HG03103 (cell line): ENCODE data around the gene TGFBR2.

ENCODE experiments used
- ATAC-seq: cut with Tn5 transposase; IDR thresholded peaks from one replicate; pipeline ENCODE4 v1.9.1; 2021; ENCODE audit warnings: low read depth; ENCODE audit not compliant: unreplicated experiment

TGFBR2 gene

DNA sequence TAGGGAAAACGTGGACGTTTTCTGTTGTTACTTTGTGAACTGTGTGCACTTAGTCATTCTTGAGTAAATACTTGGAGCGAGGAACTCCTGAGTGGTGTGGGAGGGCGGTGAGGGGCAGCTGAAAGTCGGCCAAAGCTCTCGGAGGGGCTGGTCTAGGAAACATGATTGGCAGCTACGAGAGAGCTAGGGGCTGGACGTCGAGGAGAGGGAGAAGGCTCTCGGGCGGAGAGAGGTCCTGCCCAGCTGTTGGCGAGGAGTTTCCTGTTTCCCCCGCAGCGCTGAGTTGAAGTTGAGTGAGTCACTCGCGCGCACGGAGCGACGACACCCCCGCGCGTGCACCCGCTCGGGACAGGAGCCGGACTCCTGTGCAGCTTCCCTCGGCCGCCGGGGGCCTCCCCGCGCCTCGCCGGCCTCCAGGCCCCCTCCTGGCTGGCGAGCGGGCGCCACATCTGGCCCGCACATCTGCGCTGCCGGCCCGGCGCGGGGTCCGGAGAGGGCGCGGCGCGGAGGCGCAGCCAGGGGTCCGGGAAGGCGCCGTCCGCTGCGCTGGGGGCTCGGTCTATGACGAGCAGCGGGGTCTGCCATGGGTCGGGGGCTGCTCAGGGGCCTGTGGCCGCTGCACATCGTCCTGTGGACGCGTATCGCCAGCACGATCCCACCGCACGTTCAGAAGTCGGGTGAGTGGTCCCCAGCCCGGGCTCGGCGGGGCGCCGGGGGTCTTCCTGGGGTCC lies at the start of gene TGFBR2:
Gene TGFBR2, plus strand, starts transcription at position 301 of the 731 bp plus-strand sequence. Its CDS starts 283 bp downstream, at position 584.
- peak; percentile 71 for ATAC-seq

DNA sequence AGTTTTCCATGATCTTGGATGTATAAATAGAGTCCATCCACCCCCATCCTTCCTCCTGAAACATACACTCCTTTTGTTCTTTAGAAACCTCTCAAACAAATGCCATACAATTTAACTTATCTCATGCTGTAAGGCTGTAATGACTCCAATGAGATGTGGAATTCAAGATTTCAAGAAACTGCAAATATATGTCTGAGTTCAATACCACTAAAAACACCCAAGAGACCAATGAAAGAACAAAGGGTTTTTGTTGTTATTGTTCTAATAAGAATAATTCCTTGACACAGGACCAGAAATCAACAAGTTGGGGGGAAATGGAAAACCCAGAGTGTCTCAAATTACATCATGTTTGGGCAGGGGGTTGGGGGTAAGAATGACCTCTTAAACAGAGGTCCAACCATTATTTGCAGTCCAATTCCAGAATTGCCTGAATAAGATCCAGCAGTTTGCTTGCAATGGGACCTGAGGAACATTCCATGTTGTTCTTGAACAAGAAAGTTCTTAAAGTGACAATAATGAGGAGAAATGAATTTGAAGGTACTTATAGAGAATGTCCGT lies 48.6 kb upstream of the TGFBR2 start:
- no peak for ATAC-seq

DNA sequence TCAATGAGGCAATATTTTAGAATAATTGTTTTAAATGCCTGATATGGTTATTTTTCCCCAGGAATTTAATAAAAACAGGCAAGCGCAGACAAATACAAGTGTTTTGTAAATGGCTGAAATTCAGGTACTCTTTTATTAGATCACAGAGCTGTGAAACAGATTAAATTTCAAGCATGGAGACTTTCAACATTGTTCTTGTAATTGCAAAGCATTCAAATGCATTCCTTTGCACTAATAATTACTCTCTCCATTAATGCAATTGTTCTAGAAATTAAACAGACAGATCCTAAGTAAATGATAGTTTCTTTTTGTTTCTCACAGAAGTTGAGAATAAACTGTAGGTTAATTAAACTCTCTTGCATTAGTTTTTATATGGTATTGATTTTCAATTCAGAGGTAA lies 42.4 kb upstream of the TGFBR2 start:
- no peak for ATAC-seq

DNA sequence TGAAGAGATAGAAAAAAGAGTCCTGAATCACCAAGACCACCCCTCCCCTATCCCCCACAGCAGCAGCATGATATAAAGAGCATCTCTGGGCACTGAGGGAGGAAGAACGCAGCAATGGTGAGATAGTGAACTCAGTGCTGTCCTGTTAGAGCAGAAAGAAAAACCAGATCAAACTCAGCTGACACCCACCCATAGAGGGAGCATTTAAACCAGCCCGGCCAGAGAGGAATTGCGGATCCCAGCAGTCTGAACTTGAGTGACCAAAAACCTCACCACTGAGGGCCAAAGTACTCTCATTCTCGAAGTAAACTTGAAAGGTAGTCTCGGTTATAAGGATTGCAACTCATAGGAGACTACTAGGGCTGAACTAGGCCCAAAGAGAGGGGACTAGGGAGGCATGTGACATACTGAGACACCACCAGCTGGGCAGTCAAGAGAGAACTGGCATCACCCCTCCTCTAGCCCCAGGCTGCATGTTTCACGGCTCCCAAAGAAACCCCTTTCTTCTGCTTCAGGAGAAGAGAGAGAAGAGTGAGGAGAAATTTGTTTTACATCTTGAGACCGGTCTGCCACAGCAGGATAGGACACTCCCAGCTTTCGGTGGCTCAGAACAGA lies 39.2 kb upstream of the TGFBR2 start:
- ATAC-seq = no peak

DNA sequence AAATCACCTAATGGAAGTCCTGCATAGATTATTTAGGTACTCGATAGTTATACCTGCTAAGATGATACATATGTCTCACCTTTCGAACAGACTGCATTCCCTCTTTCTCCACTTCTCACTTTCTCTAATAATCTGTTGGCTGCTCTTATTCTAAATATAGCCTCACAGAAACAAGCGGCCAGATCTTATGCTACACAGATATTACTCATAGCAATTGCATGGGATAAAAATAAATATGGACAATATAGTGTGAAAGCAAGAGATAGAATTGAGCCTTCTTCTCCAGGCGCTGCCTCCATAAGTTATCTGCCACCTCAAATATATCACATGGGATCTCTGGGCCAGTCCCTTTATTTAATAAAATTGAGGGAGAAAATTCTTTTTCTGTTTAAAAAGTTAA lies 29.5 kb upstream of the TGFBR2 start:
- ATAC-seq = no peak

DNA sequence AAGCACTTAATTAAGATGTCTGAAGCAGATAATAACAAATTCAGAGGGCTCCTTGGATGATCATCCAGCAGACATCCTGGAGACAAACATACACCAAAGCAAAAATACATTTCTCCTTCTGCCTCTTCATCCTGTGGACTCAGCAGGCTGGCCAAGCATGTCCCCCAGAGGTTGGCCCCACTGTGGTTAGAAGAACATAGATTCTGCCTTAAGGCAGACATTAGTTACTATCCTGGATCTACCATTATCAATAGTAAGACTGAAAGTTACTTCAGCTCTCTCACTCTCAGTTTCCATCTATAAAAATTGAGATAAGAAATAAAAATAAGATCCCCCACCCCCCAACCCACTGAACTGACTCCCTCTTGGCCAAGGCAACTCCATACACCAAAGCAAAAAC lies 28.6 kb upstream of the TGFBR2 start:
- peak; percentile 85 for ATAC-seq

DNA sequence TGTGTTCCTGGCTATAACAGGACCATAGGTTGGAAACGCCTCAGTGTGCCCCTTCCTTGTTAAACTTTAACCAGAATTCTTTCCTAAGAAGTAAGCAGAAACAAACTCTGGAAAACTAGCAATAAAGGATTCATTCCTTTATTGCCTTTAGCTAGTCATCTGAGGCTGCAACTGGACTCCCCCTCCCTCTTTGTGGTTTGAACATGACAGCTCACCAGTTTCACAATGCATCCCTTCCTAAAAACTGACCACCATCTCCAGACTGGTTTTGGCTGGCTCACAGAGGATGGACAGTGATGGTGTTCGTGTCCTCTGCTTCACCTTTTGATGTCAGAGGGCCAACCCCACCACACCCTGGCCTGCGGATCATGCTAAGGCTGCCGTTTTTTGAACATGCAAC lies 27.9 kb upstream of the TGFBR2 start:
- no peak for ATAC-seq

DNA sequence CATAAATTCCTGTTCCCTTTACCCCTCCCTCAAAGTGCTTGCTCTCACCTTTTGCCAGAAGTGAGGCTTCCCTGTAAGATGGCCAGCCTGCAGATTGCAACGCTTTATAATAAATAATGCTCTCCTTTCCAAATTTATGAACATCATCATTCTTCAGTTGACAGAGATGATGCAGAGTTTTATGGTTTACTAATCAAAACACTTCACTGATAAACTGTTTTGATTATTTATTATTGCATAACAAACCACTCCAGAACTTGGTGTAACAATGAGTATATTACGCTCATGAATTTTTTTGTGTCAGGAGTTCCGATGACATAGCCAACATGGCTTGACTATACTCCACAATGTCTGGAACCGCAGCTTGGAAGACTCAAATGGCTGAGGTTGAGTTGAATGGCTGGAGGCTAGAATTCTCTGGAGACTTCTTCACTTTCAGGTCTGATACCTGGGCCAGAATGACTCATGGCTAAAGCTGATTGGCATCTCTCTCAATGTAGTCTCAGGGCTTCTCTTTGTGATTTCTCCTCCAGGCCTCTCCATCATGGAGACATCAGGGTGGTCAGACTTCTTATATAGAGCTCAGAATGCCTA lies 27.3 kb upstream of the TGFBR2 start:
- ATAC-seq = no peak

DNA sequence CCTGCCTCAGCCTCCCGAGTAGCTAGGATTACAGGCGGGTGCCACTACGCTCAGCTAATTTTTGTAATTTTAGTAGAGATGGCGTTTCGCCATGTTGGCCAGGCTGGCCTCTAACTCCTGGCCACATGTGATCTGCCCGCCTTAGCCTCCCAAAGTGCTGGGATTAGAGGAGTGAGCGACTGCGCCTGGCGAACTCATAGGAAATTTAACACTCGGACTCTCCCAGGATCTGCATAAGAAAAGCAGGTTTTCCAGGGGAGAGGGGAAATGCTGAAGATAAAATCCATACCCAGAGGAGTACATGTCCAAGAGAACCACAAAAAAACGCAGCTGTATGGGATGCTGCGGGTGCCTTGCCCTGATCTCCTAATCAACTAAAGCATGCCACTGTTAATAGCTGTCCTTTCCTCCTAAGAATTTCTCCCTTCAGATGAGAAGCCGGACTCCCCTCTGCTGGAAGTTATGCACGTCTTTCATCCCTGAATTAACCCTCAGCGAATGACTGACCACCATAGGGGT lies 25.3 kb upstream of the TGFBR2 start:
- no peak for ATAC-seq

DNA sequence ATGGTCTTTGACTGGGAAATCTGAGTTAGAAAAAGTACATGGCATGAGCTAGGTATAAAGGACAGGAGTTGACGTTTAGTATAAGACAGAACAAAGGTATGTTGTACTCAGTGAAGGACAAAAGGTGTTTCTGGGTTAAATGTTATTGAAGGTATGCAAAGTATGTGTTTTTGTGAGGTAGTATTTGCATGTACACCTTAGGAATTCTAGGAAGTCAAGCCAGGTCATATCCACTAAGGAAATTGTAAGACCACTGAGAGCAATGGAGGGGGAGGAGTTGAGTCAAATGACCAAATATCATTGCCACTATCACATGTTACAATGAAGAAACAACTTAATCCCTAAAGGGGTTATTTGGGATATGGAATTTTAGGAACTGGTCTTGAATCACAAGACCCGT lies 24.4 kb upstream of the TGFBR2 start:
- no peak for ATAC-seq

DNA sequence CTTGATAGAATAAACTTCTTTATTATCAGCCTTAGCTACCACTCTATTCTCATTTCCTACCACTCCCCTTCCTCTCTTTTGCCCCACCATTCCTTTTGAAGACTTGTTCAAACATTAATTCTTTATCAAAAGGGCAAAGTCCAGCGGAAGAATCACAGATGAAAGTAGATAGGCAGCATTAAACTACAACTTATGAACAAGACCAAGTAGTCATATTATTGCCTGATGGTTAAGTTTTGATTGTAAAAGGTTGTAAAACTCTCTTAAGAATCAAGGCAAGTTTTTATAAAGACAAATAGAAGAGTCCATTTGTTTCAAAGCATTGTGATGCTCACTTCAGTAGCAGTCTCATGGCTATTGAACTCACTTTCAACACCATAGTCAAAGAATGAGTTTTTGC lies 22.4 kb upstream of the TGFBR2 start:
- no peak for ATAC-seq

DNA sequence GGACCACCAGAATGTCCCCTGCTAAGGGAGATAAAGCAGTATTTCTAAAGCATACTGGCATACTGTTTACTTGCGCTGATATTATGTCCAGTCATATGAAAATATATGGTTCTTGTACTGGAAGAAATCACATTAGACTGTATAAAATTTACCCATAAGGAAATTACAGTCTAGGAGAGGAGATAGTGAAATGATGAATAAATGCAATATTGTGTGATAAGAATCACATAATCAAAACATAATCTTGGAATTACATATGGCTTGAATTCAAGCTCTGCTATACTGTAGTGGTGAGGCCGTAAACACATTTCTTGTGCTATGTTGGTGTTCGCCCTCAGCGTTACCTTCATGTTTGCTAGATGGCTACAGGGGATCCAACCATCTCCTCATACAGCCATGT lies 20.7 kb upstream of the TGFBR2 start:
- no peak for ATAC-seq

DNA sequence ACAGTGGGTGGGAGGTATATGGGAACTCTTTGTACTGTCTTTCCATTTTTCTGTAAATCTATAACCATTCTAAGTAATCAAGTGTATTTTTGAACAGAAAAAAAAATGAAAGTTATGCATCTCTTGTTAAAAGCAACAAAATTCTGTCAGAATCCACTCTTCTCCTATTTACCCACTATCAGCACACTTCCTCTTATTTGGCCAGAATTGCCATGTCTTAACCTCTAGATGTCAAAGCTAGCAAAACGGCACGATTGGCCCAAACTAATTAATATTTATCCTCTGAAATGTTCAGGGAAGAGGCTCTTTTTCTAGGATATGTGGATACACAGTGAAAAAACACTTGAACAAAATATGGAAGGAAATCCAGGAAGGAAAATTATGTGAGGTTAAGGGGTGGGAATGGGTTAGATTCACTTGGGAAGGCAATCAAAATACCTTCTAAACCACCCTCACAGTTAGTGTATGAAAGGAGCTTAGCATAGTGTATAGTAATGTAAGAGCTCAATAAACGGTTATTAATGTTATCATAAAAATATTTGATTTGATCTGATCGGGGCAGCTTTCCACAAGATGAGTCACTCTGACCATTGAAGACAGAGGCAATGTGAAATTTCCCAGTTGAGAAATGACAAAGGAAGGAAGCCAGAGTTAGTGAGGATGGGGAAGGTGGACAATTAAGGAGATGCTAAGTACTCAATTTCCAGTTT lies 20.1 kb upstream of the TGFBR2 start:
- ATAC-seq = no peak

DNA sequence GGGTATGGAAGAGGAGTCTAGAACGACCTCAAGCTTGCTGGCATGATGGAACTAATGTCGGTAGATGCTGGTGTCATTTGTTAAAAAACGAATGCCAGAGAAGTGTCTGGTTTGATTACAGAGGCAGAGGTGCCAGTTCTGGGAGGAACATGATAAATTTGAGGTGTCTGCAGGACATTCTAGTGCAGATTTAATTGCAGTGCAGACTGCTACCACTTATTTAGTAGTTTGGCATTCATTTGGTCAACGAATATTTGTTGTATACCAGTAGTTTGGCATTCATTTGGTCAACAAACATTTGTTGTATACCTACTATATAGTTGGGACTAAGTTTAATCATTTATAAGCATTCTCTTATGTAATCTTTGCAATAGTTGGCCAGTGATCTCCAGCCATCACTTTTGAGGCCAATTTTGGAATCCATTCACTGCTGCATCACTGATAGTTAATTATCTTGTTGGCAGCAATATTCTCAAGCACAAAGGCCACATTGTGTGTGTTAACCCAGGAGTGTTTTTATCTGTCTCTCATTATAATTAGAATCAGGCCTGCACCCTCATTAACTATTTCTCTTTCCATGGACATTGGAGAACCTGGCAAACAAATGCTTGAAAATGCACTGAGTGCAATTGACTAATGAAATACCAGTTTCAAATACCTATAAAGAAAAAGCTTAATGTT lies 19.5 kb upstream of the TGFBR2 start:
- no peak for ATAC-seq

DNA sequence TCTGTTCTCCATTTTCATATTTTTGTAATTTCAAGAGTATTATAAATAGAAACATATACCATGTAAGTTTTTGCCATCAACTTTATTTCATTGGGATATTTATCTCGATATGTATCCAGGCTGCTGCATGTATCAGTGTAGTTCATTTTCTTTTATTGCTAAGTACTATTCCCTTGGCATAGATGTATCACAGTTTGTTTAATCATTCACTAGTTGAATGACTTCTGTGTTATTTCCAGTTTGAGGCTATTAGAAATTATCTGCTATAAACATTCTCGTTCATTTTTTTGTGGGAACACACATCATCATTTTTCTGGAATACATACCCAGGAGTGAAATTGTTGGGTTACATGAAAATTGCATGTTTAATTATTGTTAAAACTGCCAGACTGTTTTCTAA lies 18.5 kb upstream of the TGFBR2 start:
- ATAC-seq = no peak

DNA sequence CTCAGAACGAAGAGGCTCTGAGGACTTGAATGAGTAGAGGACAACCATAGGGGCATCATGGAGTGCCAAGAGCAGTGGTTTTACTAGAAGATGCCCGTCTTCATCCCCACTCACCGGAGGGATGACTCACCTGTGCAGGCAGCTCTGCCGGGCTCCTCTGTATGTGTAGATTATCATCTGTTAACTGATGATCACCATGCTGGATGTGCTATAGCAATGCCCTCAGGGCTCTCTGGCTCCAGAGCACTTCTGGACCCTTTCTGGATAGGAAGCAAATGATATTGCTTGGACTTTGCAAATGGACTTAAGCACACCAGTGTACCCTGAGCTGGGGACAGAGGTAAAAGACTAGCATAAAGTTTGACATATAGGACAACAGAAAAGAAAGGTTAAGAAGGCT lies 10.2 kb upstream of the TGFBR2 start:
- no peak for ATAC-seq

DNA sequence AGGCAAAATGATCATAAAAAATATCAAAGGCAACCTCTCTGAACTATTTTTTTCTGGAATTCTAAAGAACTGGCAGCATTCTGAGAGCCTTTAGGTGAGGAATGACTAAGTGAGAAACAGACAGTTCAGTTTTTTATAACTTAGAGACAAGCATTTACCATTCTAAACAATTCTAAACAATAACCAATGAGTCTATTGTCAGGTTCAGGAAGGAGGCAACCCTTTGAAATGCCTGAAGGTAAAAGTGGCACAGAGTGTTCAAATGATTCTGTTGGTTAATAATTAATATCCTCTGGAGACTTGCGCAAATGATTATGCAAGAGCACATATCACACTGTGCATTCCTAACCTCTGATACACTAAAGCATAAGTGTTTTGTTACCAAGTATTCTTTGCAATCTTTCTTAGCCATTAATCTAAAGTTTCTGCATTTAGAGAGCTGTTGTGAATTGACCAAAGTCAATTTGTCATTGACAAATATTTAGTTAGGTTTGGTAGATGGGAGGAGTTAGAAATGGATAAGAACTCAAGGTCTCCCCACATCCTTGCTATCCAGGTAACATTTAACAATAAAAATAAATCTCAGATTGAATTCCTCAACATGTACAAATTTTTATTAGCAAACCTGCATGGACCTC lies 9.2 kb upstream of the TGFBR2 start:
- no peak for ATAC-seq

DNA sequence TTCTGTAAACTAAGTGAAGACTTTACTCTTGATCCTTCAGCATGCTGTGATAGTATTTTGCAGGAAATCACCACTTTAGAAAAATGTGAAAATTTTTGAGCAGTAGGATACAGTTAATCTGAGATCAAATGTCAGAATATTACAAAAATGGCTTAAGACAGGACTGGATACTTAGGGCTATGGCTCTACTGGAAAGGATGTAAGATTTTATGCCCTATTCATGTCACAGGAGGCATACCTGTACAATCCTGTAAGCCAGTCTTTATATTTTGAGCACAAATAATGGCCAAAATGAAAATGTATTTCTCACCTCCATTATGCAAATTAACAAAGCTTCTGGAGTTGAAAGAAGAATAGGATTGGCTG lies 8.6 kb upstream of the TGFBR2 start:
- ATAC-seq = no peak

DNA sequence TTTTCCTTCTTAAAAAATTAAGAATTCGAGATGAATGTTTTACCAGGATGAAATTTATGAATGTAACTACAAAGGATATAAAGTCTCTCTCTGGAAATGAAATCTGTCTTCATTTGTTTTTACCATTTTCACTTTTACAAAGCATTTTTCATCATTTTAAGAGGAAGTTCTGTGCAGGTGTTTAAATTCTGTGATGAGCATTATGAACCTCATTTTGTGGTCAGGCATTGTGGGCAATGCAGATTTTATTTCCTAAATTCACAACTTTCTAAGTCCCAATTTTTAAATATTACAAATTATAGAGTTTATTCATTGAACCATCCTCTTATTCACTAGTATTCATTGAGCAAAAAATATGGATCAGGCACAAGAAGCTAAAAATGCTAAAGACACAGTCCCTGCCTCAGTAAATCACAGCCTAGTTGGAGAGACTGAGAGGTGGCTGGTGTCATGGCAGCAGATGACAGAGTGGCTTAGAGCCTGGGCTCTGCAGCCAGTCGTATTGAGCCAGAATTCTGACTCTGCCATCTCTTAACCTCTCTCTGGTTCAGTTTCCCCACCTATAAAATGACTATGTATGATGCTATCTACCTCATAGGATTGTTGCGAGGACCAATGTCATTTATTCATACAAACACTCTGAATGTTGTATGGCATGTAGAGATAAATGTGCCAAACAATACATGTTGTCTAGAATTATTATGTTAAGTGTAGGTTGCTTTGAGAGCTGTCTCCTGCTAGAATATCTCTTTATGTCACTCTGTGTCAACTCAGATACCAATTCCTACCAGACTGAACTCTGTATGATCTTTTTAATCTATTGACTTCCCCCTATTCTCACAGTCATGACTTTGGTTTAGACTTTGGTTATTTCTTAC lies 7.5 kb upstream of the TGFBR2 start:
- ATAC-seq = no peak
